Esophagus muscularis mucosa (tissue), 4 donors: ENCODE results near the gene ARHGAP31. TPM values are rescaled to one million over a fixed set of nuclear protein-coding genes. Genes with fewer than 3 reads are reported as not detected.

Source experiments
- DNase-seq: peaks from one replicate; pipeline ENCODE4 v3.0.0-alpha.2; 2017; ENCODE audit errors: extremely low spot score
- H3K27ac ChIP-seq, 4 donors: fragments of 200-600 bp; sonication (generic); replicated peaks in 1 of 4; 1 replicate in 3 of 4; 2 replicates in 1 of 4; pipeline ENCODE4 v1.5.1; 2016 to 2019; ENCODE audit warnings: mild to moderate bottlenecking in 1 of 4
- H3K27me3 ChIP-seq, 4 donors: fragments of 200-600 bp; sonication (generic); one replicate each; pipeline versions ENCODE4 v1.5.1 to v1.6.0; 2016 to 2019
- H3K36me3 ChIP-seq, 4 donors: fragments of 200-600 bp; sonication (generic); one replicate each; pipeline ENCODE4 v1.5.1; 2016 to 2019
- H3K4me1 ChIP-seq, 4 donors: fragments of 200-600 bp; sonication (generic); one replicate each; pipeline ENCODE4 v1.5.1; 2016 to 2019
- H3K4me3 ChIP-seq, 4 donors: fragments of 200-600 bp; sonication (generic); 1 replicate in 2 of 4; 2 replicates in 2 of 4; pipeline ENCODE4 v1.5.1; 2016 to 2019; ENCODE audit warnings: mild to moderate bottlenecking in 4 of 4, moderate library complexity in 1 of 4
- H3K9me3 ChIP-seq, 4 donors: fragments of 200-600 bp; sonication (generic); 1 replicate in 3 of 4; 2 replicates in 1 of 4; pipeline ENCODE4 v1.5.1; 2016 to 2019
- EP300 ChIP-seq: sonication (generic); formaldehyde crosslinking; IDR thresholded peaks from one replicate; pipeline ENCODE4 v1.6.1; 2017; ENCODE audit warnings: antibody characterized with exemption
- POLR2A ChIP-seq: fragments of 450-650 bp; IDR thresholded peaks from one replicate; pipeline ENCODE4 v1.6.1; 2017; ENCODE audit warnings: antibody characterized with exemption, moderate library complexity, mild to moderate bottlenecking, low read depth
- POLR2AphosphoS5 ChIP-seq, 2 donors: sonication (generic); formaldehyde crosslinking; IDR thresholded peaks; one replicate each; pipeline ENCODE4 v1.6.1; 2017; ENCODE audit warnings: antibody characterized with exemption in 2 of 2
- WGBS: methylation state at CpG from one replicate; pipeline ENCODE4 v1.1.5; 2018; 5-methylcytosine and 5-hydroxymethylcytosine counted together
- intact Hi-C: fragments of 100-400 bp; cut with DNase I; formaldehyde crosslinking; loops from one replicate; pipeline ENCODE4 v1.15.1; 2023
- total RNA-seq, 4 donors: library from RNA; depleted of rRNA; stranded (reverse); fragments of >200 nt; gene quantifications; one replicate each; pipeline versions ENCODE4 v1.1.0 to v1.2.1, GENCODE V29; 2016
- TF ChIP-seq, protein P1 (sequence below), 3 experiments: fragments of 200-600 bp in 2 of 3; fragments of 450-650 bp in 1 of 3; sonication (generic) in 2 of 3; IDR thresholded peaks; one replicate each; pipeline ENCODE4 v1.5.1; 2017 to 2019; ENCODE audit warnings: antibody characterized with exemption in 3 of 3, mild to moderate bottlenecking in 2 of 3, moderate library complexity in 1 of 3

Gene ARHGAP31
- total RNA-seq, 4 donors from 2014 or later, result 14.5 to 25.9 (median 23.1) TPM

DNA sequence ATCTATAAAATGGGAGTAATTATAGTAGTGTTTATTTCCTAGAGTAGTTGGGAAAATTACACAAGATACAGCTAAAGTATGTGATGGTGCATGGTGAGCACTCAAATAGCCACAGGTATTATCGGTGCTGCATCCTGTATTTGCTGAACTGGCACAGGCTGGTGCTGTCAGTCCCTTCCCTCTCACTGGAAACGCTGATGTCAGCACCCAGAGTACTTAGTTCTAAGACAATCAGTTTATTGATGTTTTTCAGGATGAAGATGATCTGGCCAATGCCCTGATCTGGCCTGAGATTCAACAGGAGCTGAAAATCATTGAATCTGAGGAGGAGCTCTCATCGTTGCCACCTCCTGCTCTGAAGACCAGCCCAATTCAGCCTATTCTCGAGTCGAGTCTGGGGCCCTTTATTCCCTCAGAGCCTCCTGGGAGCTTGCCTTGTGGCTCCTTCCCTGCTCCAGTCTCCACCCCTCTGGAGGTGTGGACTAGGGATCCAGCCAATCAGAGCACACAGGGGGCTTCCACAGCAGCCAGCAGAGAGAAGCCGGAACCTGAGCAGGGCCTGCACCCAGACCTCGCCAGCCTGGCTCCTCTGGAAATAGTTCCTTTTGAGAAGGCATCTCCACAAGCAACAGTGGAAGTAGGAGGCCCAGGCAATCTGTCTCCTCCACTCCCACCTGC, 119.6 kb downstream of the ARHGAP31 start:
- no peaks in the 10 kb centered on the region for H3K27me3 ChIP-seq
- H3K36me3 ChIP-seq, result peaks cover 29 to 95% (median 75%) of the 10 kb centered on the region in 4 donors
- WGBS, result 91% methylated on average over 7 of the region's 7 CpGs
- H3K27ac ChIP-seq, result no peak overlapping the region
- H3K4me1 ChIP-seq, result no peaks in the 10 kb centered on the region
- H3K4me3 ChIP-seq, result no peak overlapping the region
- no peaks in the 10 kb centered on the region for H3K9me3 ChIP-seq
- DNase-seq, result no peak
- intact Hi-C loops, result no loop called here
- TF ChIP-seq EP300 (no peak), POLR2A (no peak), POLR2AphosphoS5 (IDR thresholded peaks at IDR 0.05) (no peak)
- TF ChIP-seq, protein P1, sequence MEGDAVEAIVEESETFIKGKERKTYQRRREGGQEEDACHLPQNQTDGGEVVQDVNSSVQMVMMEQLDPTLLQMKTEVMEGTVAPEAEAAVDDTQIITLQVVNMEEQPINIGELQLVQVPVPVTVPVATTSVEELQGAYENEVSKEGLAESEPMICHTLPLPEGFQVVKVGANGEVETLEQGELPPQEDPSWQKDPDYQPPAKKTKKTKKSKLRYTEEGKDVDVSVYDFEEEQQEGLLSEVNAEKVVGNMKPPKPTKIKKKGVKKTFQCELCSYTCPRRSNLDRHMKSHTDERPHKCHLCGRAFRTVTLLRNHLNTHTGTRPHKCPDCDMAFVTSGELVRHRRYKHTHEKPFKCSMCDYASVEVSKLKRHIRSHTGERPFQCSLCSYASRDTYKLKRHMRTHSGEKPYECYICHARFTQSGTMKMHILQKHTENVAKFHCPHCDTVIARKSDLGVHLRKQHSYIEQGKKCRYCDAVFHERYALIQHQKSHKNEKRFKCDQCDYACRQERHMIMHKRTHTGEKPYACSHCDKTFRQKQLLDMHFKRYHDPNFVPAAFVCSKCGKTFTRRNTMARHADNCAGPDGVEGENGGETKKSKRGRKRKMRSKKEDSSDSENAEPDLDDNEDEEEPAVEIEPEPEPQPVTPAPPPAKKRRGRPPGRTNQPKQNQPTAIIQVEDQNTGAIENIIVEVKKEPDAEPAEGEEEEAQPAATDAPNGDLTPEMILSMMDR (IDR thresholded peaks at IDR 0.05), result no peak

DNA sequence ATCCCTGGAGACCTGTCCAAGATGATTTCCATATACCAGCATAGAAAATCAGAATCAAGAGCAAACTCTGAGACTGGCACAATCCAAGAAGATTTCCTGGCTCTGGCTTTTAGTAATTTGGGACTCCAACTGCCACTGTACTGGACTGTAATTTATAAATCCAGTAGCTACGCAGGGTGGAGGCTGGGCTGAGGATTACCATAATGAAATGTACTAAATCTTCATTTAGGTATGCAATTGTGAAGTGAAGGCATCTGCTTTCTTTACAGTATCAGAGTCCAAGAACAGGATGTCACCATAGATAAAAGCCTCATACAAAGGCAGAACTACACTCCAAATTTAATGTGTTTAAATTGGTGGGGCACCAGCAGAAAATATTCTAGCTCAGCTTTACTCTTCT, 122.7 kb downstream of the ARHGAP31 start:
- Histone ChIP-seq H3K27me3 (no peaks in the 10 kb centered on the region), H3K27ac (no peak overlapping the region), H3K4me1 (no peaks in the 10 kb centered on the region), H3K4me3 (no peak overlapping the region), H3K9me3 (no peaks in the 10 kb centered on the region), H3K36me3 (peaks cover 14 to 66% (median 47%) of the 10 kb centered on the region in 4 donors)
- no peak for TF ChIP-seq EP300
- TF ChIP-seq, protein P1 (IDR thresholded peaks at IDR 0.05), result no peak
- TF ChIP-seq POLR2AphosphoS5 (IDR thresholded peaks at IDR 0.05), result no peak
- no peak for TF ChIP-seq POLR2A
- WGBS, result 100% methylated on average over 1 of the region's 1 CpG
- DNase-seq, result peak; percentile 29
- intact Hi-C loops, result no loop called here

DNA sequence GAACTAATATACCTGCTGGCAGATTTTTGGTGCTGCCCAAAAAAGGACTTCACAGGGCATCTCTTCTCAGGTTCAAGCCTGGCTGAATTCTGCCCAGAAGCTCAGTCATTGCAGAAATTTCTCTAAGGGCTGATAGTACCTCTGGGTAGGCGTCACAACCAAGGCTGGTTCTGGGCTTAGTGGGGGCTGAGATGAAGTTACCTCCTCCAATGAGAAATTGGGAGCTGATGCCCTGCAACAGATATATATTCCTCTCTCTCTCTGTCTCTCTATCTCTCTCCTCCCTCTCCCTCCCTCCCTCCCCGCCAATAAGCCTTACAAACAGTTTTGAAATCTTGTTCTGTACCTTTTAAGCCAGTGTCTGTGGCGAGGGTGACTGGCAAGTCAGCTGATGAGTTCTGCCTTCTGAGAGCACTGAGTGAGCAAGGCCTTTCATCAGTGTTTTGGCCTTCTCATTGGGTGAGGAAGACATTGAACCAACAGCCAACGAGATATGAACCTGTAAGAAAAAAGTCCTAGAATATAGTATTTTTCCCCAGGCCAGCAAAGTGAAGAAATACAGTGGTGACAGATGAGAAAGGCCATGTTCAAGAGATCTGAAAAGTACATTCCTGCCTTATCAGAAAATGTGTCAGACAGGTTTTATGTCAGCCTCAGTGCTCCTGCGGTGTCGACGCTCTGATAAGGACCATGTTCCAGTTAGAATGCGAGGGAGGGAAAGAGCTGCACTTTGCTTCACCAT, 123.8 kb downstream of the ARHGAP31 start:
- no peak overlapping the region for H3K27ac ChIP-seq
- intact Hi-C loops, result no loop called here
- TF ChIP-seq EP300 (no peak), POLR2AphosphoS5 (IDR thresholded peaks at IDR 0.05) (no peak), POLR2A (no peak)
- TF ChIP-seq, protein P1 (IDR thresholded peaks at IDR 0.05), result no peak
- no peaks in the 10 kb centered on the region for H3K9me3 ChIP-seq
- no peak for DNase-seq
- no peak overlapping the region for H3K4me3 ChIP-seq
- H3K36me3 ChIP-seq, result peaks cover 9 to 57% (median 39%) of the 10 kb centered on the region in 4 donors
- no peaks in the 10 kb centered on the region for H3K27me3 ChIP-seq
- no peaks in the 10 kb centered on the region for H3K4me1 ChIP-seq
- WGBS, result 87% methylated on average over 8 of the region's 8 CpGs

DNA sequence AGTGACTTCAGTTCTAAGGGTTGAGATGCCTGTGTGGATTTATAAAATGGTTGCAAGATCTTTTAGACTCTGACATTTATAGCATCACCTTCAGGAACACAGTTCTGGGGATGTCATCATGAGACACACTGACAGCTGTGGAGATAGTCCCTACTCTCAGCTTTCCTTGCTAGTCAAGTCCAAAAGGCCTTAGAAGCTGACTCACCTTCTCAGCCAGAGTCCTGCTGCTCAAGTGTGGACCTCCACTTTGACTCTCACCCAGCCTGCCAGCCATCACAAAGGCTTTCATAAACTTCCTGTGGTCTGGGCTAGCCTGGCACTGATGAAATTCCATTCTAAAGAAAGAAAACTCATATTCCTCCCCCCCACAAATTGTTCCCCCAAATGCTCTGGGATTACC, 124.5 kb downstream of the ARHGAP31 start:
- Histone ChIP-seq H3K27me3 (no peaks in the 10 kb centered on the region), H3K4me1 (no peaks in the 10 kb centered on the region), H3K27ac (no peak overlapping the region), H3K4me3 (no peak overlapping the region), H3K36me3 (peaks cover 9 to 51% (median 37%) of the 10 kb centered on the region in 4 donors), H3K9me3 (no peaks in the 10 kb centered on the region)
- TF ChIP-seq POLR2A, result no peak
- TF ChIP-seq, protein P1 (IDR thresholded peaks at IDR 0.05), result no peak
- no peak for TF ChIP-seq POLR2AphosphoS5 (IDR thresholded peaks at IDR 0.05)
- TF ChIP-seq EP300, result no peak
- DNase-seq, result peak; percentile 31
- intact Hi-C loops, result no loop called here
